HG03558 (cell line): Measurements from ENCODE around the gene RASGRF1.
A peak's percentile ranks its signal among the peaks of the same experiment; 100 is the strongest.

Experiments
- ATAC-seq: cut with Tn5 transposase; IDR thresholded peaks from one replicate; pipeline ENCODE4 v1.9.1; 2021; ENCODE audit warnings: moderate number of reproducible peaks; ENCODE audit not compliant: unreplicated experiment; ENCODE audit errors: extremely low read depth

RASGRF1 gene

GRCh38 chr15:78977091-78977571, 113.4 kb downstream of the RASGRF1 start:
- peak; percentile 48 for ATAC-seq

- no peak for ATAC-seq
Measured at GRCh38 chr15:78976691-78977090, 113.9 kb downstream of the RASGRF1 start.

- no peak for ATAC-seq
Measured at GRCh38 chr15:78974272-78974918, 116.2 kb downstream of the RASGRF1 start.

- no peak for ATAC-seq
Measured at GRCh38 chr15:78969687-78970349, 120.8 kb downstream of the RASGRF1 start.

- ATAC-seq: no peak
Measured at GRCh38 chr15:78968539-78969271, 121.9 kb downstream of the RASGRF1 start.

- ATAC-seq: no peak
Measured at GRCh38 chr15:78968114-78968513, 122.5 kb downstream of the RASGRF1 start.

- no peak for ATAC-seq
Measured at GRCh38 chr15:78960308-78960707, 130.3 kb downstream of the RASGRF1 start.

- no peak for ATAC-seq
Measured at GRCh38 chr15:78959360-78959759, 131.2 kb downstream of the RASGRF1 start.

GRCh38 chr15:78957416-78958093, 133.0 kb downstream of the RASGRF1 start:
- ATAC-seq: no peak

- ATAC-seq: no peak
Measured at GRCh38 chr15:78956937-78957336, 133.6 kb downstream of the RASGRF1 start.

GRCh38 chr15:78955355-78955754, 135.2 kb downstream of the RASGRF1 start:
- ATAC-seq: no peak

GRCh38 chr15:78951841-78952238, 138.7 kb downstream of the RASGRF1 start:
- no peak for ATAC-seq

GRCh38 chr15:78950902-78951840, 139.4 kb downstream of the RASGRF1 start:
- ATAC-seq: no peak

- ATAC-seq: no peak
Measured at GRCh38 chr15:78950343-78950742, 140.2 kb downstream of the RASGRF1 start.

- no peak for ATAC-seq
Measured at GRCh38 chr15:78949461-78949860, 141.1 kb downstream of the RASGRF1 start.

GRCh38 chr15:78947506-78947905, 143.1 kb downstream of the RASGRF1 start:
- ATAC-seq: no peak

GRCh38 chr15:78946493-78946892, 144.1 kb downstream of the RASGRF1 start:
- ATAC-seq: no peak

- ATAC-seq: no peak
Measured at GRCh38 chr15:78944669-78945407, 145.7 kb downstream of the RASGRF1 start, which contains the start of gene CTSH. CTSH (minus strand) TSS chr15:78945046; CDS start chr15:78944981, 65 bp downstream.

GRCh38 chr15:78944202-78944625, 146.4 kb downstream of the RASGRF1 start:
- ATAC-seq: no peak
